H9 (cell line): ENCODE data around the gene CCR5. TPM values are rescaled to one million over a fixed set of nuclear protein-coding genes. Genes with fewer than 3 reads are reported as not detected.

Experiments
- DNase-seq: peaks from one replicate; pipeline ENCODE4 v3.0.0-alpha.2; 2017
- H2AFZ ChIP-seq: one replicate; pipeline ENCODE4 v1.6.1; 2013; ENCODE audit warnings: mild to moderate bottlenecking, low read length, control low read depth, moderate library complexity
- H2AK5ac ChIP-seq: 2 replicates; pipeline ENCODE4 v1.6.1; 2013; ENCODE audit warnings: low read length, control low read depth, mixed read lengths; ENCODE audit not compliant: insufficient read length
- H2BK120ac ChIP-seq: one replicate; pipeline ENCODE4 v1.6.1; 2013; ENCODE audit warnings: low read depth, mild to moderate bottlenecking, low read length, control low read depth, inconsistent platforms; ENCODE audit not compliant: poor library complexity, severe bottlenecking
- H2BK12ac ChIP-seq: 2 replicates; pipeline ENCODE4 v1.6.1; 2013; ENCODE audit warnings: low read length, control low read depth, mixed read lengths, low read depth; ENCODE audit not compliant: insufficient read length
- H2BK15ac ChIP-seq: 2 replicates; pipeline ENCODE4 v1.6.1; 2013; ENCODE audit warnings: low read depth, low read length, control low read depth
- H2BK20ac ChIP-seq: one replicate; pipeline ENCODE4 v1.6.1; 2013; ENCODE audit warnings: low read depth, mild to moderate bottlenecking, low read length, control low read depth, inconsistent platforms; ENCODE audit not compliant: poor library complexity, severe bottlenecking
- H2BK5ac ChIP-seq: 2 replicates; pipeline ENCODE4 v1.6.1; 2013; ENCODE audit warnings: low read length, control low read depth, mixed read lengths; ENCODE audit not compliant: insufficient read length
- H3K14ac ChIP-seq: 2 replicates; pipeline ENCODE4 v1.6.1; 2013; ENCODE audit warnings: low read length, control low read depth; ENCODE audit not compliant: insufficient read depth
- H3K18ac ChIP-seq: 2 replicates; pipeline ENCODE4 v1.6.1; 2013; ENCODE audit warnings: low read depth, mild to moderate bottlenecking, mixed read lengths, low read length, control low read depth; ENCODE audit not compliant: insufficient read length
- H3K23ac ChIP-seq: 2 replicates; pipeline ENCODE4 v1.6.1; 2013; ENCODE audit warnings: low read length, control low read depth, mixed read lengths, low read depth; ENCODE audit not compliant: insufficient read length
- H3K23me2 ChIP-seq: 2 replicates; pipeline ENCODE4 v1.6.1; 2013; ENCODE audit warnings: low read depth, mild to moderate bottlenecking, mixed read lengths, low read length, control low read depth; ENCODE audit not compliant: insufficient read length, poor library complexity, severe bottlenecking
- H3K27ac ChIP-seq: 2 replicates; pipeline ENCODE4 v1.5.1; 2013; ENCODE audit warnings: low read length, control low read depth, mixed read lengths, low read depth; ENCODE audit not compliant: insufficient read length
- H3K27me3 ChIP-seq: 2 replicates; pipeline ENCODE4 v1.6.1; 2013; ENCODE audit warnings: low read length, control low read depth, inconsistent platforms; ENCODE audit not compliant: insufficient read depth
- H3K4ac ChIP-seq: 2 replicates; pipeline ENCODE4 v1.6.1; 2013; ENCODE audit warnings: low read depth, mild to moderate bottlenecking, control low read depth, inconsistent platforms, low read length, moderate library complexity
- H3K4me1 ChIP-seq: 2 replicates; pipeline ENCODE4 v1.6.1; 2013; ENCODE audit warnings: low read length, control low read depth, inconsistent platforms; ENCODE audit not compliant: insufficient read depth
- H3K4me2 ChIP-seq: 2 replicates; pipeline ENCODE4 v1.6.1; 2013; ENCODE audit warnings: low read length, control low read depth, mixed read lengths; ENCODE audit not compliant: insufficient read length, insufficient read depth
- H3K56ac ChIP-seq: 2 replicates; pipeline ENCODE4 v1.6.1; 2013; ENCODE audit warnings: low read depth, mild to moderate bottlenecking, mixed read lengths, low read length, control low read depth; ENCODE audit not compliant: insufficient read length
- H3K79me1 ChIP-seq: 2 replicates; pipeline ENCODE4 v1.6.1; 2013; ENCODE audit warnings: low read depth, mild to moderate bottlenecking, moderate library complexity, low read length, control low read depth, inconsistent platforms; ENCODE audit not compliant: insufficient read depth, poor library complexity, severe bottlenecking
- H3K79me2 ChIP-seq: 2 replicates; pipeline ENCODE4 v1.6.1; 2013; ENCODE audit warnings: low read length, control low read depth, inconsistent platforms; ENCODE audit not compliant: insufficient read depth
- H3K9ac ChIP-seq: 2 replicates; pipeline ENCODE4 v1.6.1; 2013; ENCODE audit warnings: low read length, control low read depth, mixed read lengths; ENCODE audit not compliant: insufficient read length; ENCODE audit errors: extremely low read depth
- H3K9me3 ChIP-seq: one replicate; pipeline ENCODE4 v1.6.1; 2013; ENCODE audit warnings: low read depth, low read length, inconsistent platforms; ENCODE audit not compliant: control insufficient read depth
- H3T11ph ChIP-seq: one replicate; pipeline ENCODE4 v1.6.1; 2013; ENCODE audit warnings: mild to moderate bottlenecking, low read length, control low read depth, inconsistent platforms
- H4K20me1 ChIP-seq: one replicate; pipeline ENCODE4 v1.6.1; 2013; ENCODE audit not compliant: control insufficient read depth, insufficient read length, insufficient read depth
- H4K5ac ChIP-seq: 2 replicates; pipeline ENCODE4 v1.6.1; 2013; ENCODE audit warnings: low read depth, mild to moderate bottlenecking, mixed read lengths, low read length, control low read depth; ENCODE audit not compliant: insufficient read length
- H4K8ac ChIP-seq: replicated peaks from 2 replicates; pipeline ENCODE4 v1.6.1; 2013; ENCODE audit warnings: low read length, control low read depth, mixed read lengths, low read depth; ENCODE audit not compliant: insufficient read length
- H4K91ac ChIP-seq: 2 replicates; pipeline ENCODE4 v1.6.1; 2013; ENCODE audit warnings: low read depth, mild to moderate bottlenecking, moderate library complexity, mixed read lengths, low read length, control low read depth; ENCODE audit not compliant: insufficient read length
- H3K27ac Mint-ChIP-seq, 3 experiments: 2 replicates in 2 of 3; 3 replicates in 1 of 3; pipeline ENCODE4 v1.8.0; 2020 to 2021; ENCODE audit warnings: mixed read lengths in 3 of 3, mild to moderate bottlenecking in 1 of 3, moderate library complexity in 1 of 3
- H3K27me3 Mint-ChIP-seq: 2 replicates; pipeline ENCODE4 v1.8.0; 2021; ENCODE audit warnings: low read depth, mild to moderate bottlenecking, moderate library complexity, mixed read lengths
- H3K36me3 Mint-ChIP-seq, 3 experiments: 2 replicates in 2 of 3; 3 replicates in 1 of 3; pipeline ENCODE4 v1.8.0; 2020 to 2021; ENCODE audit warnings: low read depth in 3 of 3, mixed read lengths in 3 of 3; ENCODE audit not compliant: insufficient read depth in 1 of 3
- H3K4me1 Mint-ChIP-seq, 2 experiments: 2 replicates each; pipeline ENCODE4 v1.8.0; 2020; ENCODE audit warnings: mixed read lengths in 2 of 2
- H3K4me3 Mint-ChIP-seq, 2 experiments: 2 replicates in 1 of 2; 3 replicates in 1 of 2; pipeline ENCODE4 v1.8.0; 2020 to 2021; ENCODE audit warnings: mild to moderate bottlenecking in 2 of 2, mixed read lengths in 2 of 2, moderate library complexity in 1 of 2
- H3K9me3 Mint-ChIP-seq, 2 experiments: 2 replicates in 1 of 2; 3 replicates in 1 of 2; pipeline ENCODE4 v1.8.0; 2020; ENCODE audit warnings: mild to moderate bottlenecking in 2 of 2, mixed read lengths in 2 of 2, moderate library complexity in 1 of 2
- WGBS: extraction: QIAGEN DNeasy Blood & Tissue Kit; methylation state at CpG from one replicate; pipeline ENCODE4 v1.1.7; 2013; ENCODE audit warnings: missing lambda C conversion rate, low lambda C conversion rate, mixed read lengths; ENCODE audit not compliant: insufficient read length; ENCODE audit errors: extremely low coverage; 5-methylcytosine and 5-hydroxymethylcytosine counted together
- total RNA-seq: library from RNA; stranded (reverse); gene quantifications from 2 replicates; pipeline ENCODE4 v1.2.1, GENCODE V29; 2021
- TF ChIP-seq, protein P1 (sequence below): fragments of 200-600 bp; sonication (generic); conservative IDR thresholded peaks from 3 replicates; pipeline ENCODE4 v1.8.0; 2021; ENCODE audit warnings: antibody characterized with exemption, mild to moderate bottlenecking

Gene CCR5
- total RNA-seq, 1 experiment from 2014 or later: not detected

DNA sequence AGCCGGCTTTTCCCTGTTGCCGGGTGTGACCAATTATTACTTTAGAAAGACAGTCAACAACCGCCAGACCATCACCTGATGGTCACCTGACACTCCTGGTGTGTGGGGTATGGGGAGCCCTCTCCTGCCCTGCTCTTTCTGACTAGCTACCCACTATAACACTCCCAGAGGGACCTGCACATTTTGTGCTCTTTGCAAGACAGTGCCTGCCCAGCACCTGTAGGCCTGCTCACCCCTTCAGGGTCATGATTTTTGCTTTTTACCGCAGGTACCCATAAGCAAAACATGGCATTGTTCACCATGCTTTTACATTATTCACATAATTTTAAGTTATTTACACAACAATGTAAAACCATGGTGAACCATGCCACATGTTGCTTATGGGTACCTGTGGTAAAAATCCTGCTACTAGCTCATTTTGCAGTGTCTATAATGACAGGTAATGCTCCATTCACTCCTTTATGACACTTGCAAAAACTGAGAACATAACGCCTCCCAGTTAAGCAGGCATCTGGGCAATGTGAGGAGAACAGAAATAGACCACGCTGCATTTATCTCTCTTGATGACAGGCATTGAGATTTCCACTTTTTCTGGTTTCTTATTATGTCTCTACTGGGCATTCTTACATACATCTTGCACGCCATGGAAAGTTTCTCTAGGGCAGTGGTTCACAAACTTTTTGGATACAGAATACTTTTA is 46.2 kb downstream of the CCR5 start:
- Mint-ChIP-seq H3K4me1 (peaks cover 20% of the 10 kb centered on the region in 2 experiments), H3K9me3 (no peaks in the 10 kb centered on the region; a peak in 1 of 5 replicates), H3K27ac (no peak overlapping the region), H3K27me3 (no peaks in the 10 kb centered on the region), H3K36me3 (no peaks in the 10 kb centered on the region), H3K4me3 (no peak overlapping the region)
- no peak overlapping the region for H2BK20ac ChIP-seq
- no peak overlapping the region for H2AFZ ChIP-seq
- H2BK120ac ChIP-seq: no peak overlapping the region
- H3K27me3 ChIP-seq: no peaks in the 10 kb centered on the region
- no peak overlapping the region for H2BK15ac ChIP-seq
- H4K91ac ChIP-seq: no peak overlapping the region
- WGBS: no CpG with 5 or more reads among the region's 7 CpGs
- no peak for DNase-seq
- peaks cover 4% of the 10 kb centered on the region; the same call in 1 of the 2 replicates for H3K4me1 ChIP-seq
- H3K4ac ChIP-seq: no peak overlapping the region
- no peak overlapping the region for H3K4me2 ChIP-seq
- no peak overlapping the region for H3K14ac ChIP-seq
- no peak overlapping the region for H4K8ac ChIP-seq
- no peak overlapping the region for H3K9ac ChIP-seq
- H2AK5ac ChIP-seq: no peak overlapping the region
- H4K5ac ChIP-seq: no peak overlapping the region
- no peaks in the 10 kb centered on the region for H3K9me3 ChIP-seq
- H3K56ac ChIP-seq: no peak overlapping the region
- no peak overlapping the region for H3K18ac ChIP-seq
- H4K20me1 ChIP-seq: no peaks in the 10 kb centered on the region
- no peak overlapping the region for H2BK5ac ChIP-seq
- TF ChIP-seq, protein P1, sequence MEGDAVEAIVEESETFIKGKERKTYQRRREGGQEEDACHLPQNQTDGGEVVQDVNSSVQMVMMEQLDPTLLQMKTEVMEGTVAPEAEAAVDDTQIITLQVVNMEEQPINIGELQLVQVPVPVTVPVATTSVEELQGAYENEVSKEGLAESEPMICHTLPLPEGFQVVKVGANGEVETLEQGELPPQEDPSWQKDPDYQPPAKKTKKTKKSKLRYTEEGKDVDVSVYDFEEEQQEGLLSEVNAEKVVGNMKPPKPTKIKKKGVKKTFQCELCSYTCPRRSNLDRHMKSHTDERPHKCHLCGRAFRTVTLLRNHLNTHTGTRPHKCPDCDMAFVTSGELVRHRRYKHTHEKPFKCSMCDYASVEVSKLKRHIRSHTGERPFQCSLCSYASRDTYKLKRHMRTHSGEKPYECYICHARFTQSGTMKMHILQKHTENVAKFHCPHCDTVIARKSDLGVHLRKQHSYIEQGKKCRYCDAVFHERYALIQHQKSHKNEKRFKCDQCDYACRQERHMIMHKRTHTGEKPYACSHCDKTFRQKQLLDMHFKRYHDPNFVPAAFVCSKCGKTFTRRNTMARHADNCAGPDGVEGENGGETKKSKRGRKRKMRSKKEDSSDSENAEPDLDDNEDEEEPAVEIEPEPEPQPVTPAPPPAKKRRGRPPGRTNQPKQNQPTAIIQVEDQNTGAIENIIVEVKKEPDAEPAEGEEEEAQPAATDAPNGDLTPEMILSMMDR: no peak
- H3K23me2 ChIP-seq: no peaks in the 10 kb centered on the region
- no peaks in the 10 kb centered on the region for H3K79me1 ChIP-seq
- no peaks in the 10 kb centered on the region for H3K79me2 ChIP-seq
- H2BK12ac ChIP-seq: no peak overlapping the region
- H3K27ac ChIP-seq: no peak overlapping the region
- H3T11ph ChIP-seq: no peak overlapping the region
- H3K23ac ChIP-seq: no peak overlapping the region
